GM23338 (cell line): ENCODE results near the gene CIC. TPM values are rescaled to one million over a fixed set of nuclear protein-coding genes. Genes with fewer than 3 reads are reported as not detected.

Experiments used
- ATAC-seq: fragments of 200-7000 bp; cut with Tn5 transposase; 3 replicates; pipeline ENCODE4 v1.9.1; 2020
- DNase-seq: peaks from one replicate; pipeline ENCODE4 v3.0.0-alpha.2; 2015; ENCODE audit warnings: low spot score
- H2AFZ ChIP-seq: fragments of 200-600 bp; sonication (generic); 2 replicates; pipeline ENCODE4 v1.8.0; 2016; ENCODE audit warnings: antibody characterized with exemption, mild to moderate bottlenecking, moderate library complexity
- H3F3A ChIP-seq: fragments of 200-600 bp; sonication (generic); replicated peaks from 2 replicates; pipeline ENCODE4 v1.8.0; 2017; ENCODE audit warnings: antibody characterized with exemption, mixed run types, low read depth
- H3K27ac ChIP-seq: fragments of 200-600 bp; sonication (generic); 2 replicates; pipeline ENCODE4 v1.6.1; 2016; ENCODE audit warnings: low read depth
- H3K27me3 ChIP-seq: fragments of 200-600 bp; sonication (generic); 2 replicates; pipeline ENCODE4 v1.8.0; 2016; ENCODE audit warnings: mild to moderate bottlenecking, mixed run types, moderate library complexity; ENCODE audit not compliant: insufficient read depth
- H3K36me3 ChIP-seq: fragments of 200-600 bp; sonication (generic); 2 replicates; pipeline ENCODE4 v1.8.0; 2016; ENCODE audit warnings: mild to moderate bottlenecking; ENCODE audit not compliant: insufficient read depth
- H3K4me1 ChIP-seq: fragments of 200-600 bp; sonication (generic); 2 replicates; pipeline ENCODE4 v1.8.0; 2016; ENCODE audit warnings: mild to moderate bottlenecking, moderate library complexity; ENCODE audit not compliant: insufficient read depth
- H3K4me2 ChIP-seq: fragments of 200-600 bp; sonication (generic); 2 replicates; pipeline ENCODE4 v1.7.1; 2017; ENCODE audit warnings: mixed run types
- H3K4me3 ChIP-seq: fragments of 200-600 bp; sonication (generic); 2 replicates; pipeline ENCODE4 v1.6.1; 2016; ENCODE audit warnings: mixed run types
- H3K79me2 ChIP-seq: fragments of 200-600 bp; sonication (generic); replicated peaks from 2 replicates; pipeline ENCODE4 v1.8.0; 2017; ENCODE audit warnings: mild to moderate bottlenecking; ENCODE audit not compliant: insufficient read depth
- H3K9me2 ChIP-seq: fragments of 200-600 bp; sonication (generic); 2 replicates; pipeline ENCODE4 v1.8.0; 2017; ENCODE audit not compliant: insufficient read depth
- H4K20me1 ChIP-seq: fragments of 200-600 bp; sonication (generic); replicated peaks from 2 replicates; pipeline ENCODE4 v1.8.0; 2017; ENCODE audit warnings: mild to moderate bottlenecking; ENCODE audit not compliant: insufficient read depth
- H3K27ac Mint-ChIP-seq: 2 replicates; pipeline ENCODE4 v1.8.0; 2020; ENCODE audit warnings: inconsistent platforms, mild to moderate bottlenecking, moderate library complexity, mixed read lengths
- H3K27me3 Mint-ChIP-seq: 3 replicates; pipeline ENCODE4 v1.8.0; 2022; ENCODE audit warnings: low read depth, mild to moderate bottlenecking, moderate library complexity, mixed read lengths, inconsistent platforms; ENCODE audit not compliant: insufficient read depth, poor library complexity
- H3K36me3 Mint-ChIP-seq: 3 replicates; pipeline ENCODE4 v1.8.0; 2021; ENCODE audit warnings: low read depth, mild to moderate bottlenecking, inconsistent platforms, moderate library complexity, mixed read lengths
- H3K4me1 Mint-ChIP-seq: 3 replicates; pipeline ENCODE4 v1.8.0; 2020; ENCODE audit warnings: mild to moderate bottlenecking, inconsistent platforms, mixed read lengths
- H3K4me3 Mint-ChIP-seq: 3 replicates; pipeline ENCODE4 v1.8.0; 2021; ENCODE audit warnings: moderate library complexity, mild to moderate bottlenecking, inconsistent platforms, mixed read lengths
- H3K9me3 Mint-ChIP-seq: 3 replicates; pipeline ENCODE4 v1.8.0; 2020; ENCODE audit warnings: moderate library complexity, mild to moderate bottlenecking, inconsistent platforms, mixed read lengths
- CREB1 ChIP-seq: fragments of 250-450 bp; sonication (Bioruptor Pico); IDR thresholded peaks from 2 replicates; pipeline ENCODE4 v1.5.0; 2020; ENCODE audit warnings: low read depth, mild to moderate bottlenecking, moderate library complexity
- EZH2 ChIP-seq: fragments of 200-600 bp; sonication (generic); IDR thresholded peaks from one replicate; pipeline ENCODE4 v1.8.0; 2017; ENCODE audit warnings: antibody characterized with exemption, mild to moderate bottlenecking, low read depth; ENCODE audit not compliant: unreplicated experiment
- JUNB ChIP-seq: IDR thresholded peaks from one replicate; pipeline ENCODE4 v1.6.1; 2016; ENCODE audit warnings: antibody characterized with exemption; ENCODE audit not compliant: unreplicated experiment
- NANOG ChIP-seq: IDR thresholded peaks from 2 replicates; pipeline ENCODE4 v1.6.1; 2016; ENCODE audit warnings: antibody characterized with exemption, borderline replicate concordance
- POLR2AphosphoS5 ChIP-seq: IDR thresholded peaks from 2 replicates; pipeline ENCODE4 v1.6.1; 2016; ENCODE audit warnings: antibody characterized with exemption, low read depth
- STAT1 ChIP-seq: IDR thresholded peaks from one replicate; pipeline ENCODE4 v1.6.1; 2016; ENCODE audit warnings: antibody characterized with exemption; ENCODE audit not compliant: unreplicated experiment
- polyA plus RNA-seq: library from polyadenylated mRNA; unstranded; fragments of >200 nt; fragmentation: Nextera tagmentation; extraction: Ambion mirVana; gene quantifications from 2 replicates; pipeline ENCODE4 v1.2.1, GENCODE V29; 2016
- total RNA-seq: library from RNA; depleted of rRNA; stranded (reverse); fragments of >200 nt; shearing (Covaris generic); gene quantifications from 2 replicates; pipeline ENCODE4 v1.2.3, GENCODE V29; 2014
- TF ChIP-seq, protein P1 (sequence below), 2 experiments: fragments of 200-600 bp in 1 of 2; sonication (generic) in 1 of 2; conservative IDR thresholded peaks; 2 replicates each; pipeline versions ENCODE4 v1.5.1 to v1.6.1; 2016 to 2017; ENCODE audit warnings: antibody characterized with exemption in 2 of 2, low read depth in 2 of 2, mild to moderate bottlenecking in 2 of 2, moderate library complexity in 1 of 2
- TF ChIP-seq, protein P2 (sequence below): IDR thresholded peaks from 2 replicates; pipeline ENCODE4 v1.6.1; 2016; ENCODE audit warnings: antibody characterized with exemption

CIC gene
- total and polyA plus RNA-seq, 2 experiments from 2014 or later: 13.2 to 42.0 TPM

DNA sequence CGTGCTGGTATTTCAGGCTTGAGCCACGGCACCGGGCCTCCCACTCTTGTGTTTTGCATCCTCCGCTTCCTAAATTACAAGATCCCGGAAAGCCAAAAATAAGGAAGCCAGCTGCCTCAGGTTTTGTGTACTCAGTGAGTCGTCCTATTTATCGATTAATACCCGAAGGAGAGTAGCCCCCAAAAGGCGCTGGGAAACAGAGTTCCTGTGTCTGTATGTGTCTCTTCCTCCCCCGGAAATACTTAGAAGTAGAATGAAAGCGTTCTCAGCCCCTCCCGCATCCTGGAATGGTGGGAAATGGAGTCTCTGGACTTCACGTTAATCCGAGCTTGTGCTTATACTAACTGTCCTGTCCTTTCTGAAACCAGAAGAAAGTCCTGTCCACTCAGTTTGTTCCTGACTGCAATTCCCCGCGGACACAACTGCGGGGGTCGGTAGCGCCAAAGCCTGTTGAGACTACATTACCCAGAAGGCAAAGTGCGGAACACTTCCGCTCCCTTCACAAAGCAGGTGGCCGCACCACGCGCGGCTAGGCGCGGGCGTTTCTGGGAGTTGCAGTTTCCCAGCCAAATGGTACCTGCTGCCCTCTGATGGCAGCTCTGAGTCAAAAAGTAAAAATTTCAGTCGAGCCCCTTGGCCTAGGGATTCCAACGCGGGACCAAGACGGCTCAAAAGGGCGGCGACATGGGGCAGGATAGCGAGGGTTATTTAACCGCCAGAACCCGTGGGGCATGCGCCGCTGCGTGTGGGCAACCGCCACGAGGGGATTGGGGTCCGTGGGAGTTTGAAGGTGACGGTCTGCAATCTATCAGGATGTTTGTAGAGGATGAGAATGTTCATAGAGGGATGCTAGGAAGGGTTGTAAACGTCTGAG lies 24.5 kb upstream of the CIC start:
- Histone ChIP-seq H4K20me1 (peaks cover 22% of the 10 kb centered on the region; the same call in 1 of the 2 replicates), H3K36me3 (no peaks in the 10 kb centered on the region), H3K27me3 (no peaks in the 10 kb centered on the region), H3K9me2 (no peaks in the 10 kb centered on the region), H3K27ac (peak overlapping the region; percentile 4; the same call in 1 of the 2 replicates), H3K4me1 (peaks cover 31% of the 10 kb centered on the region), H2AFZ (peak overlapping the region; percentile 0; the same call in 1 of the 2 replicates), H3F3A (peaks cover 18% of the 10 kb centered on the region), H3K4me3 (peak overlapping the region; percentile 50), H3K4me2 (peak overlapping the region; percentile 65), H3K79me2 (peaks cover 21% of the 10 kb centered on the region)
- DNase-seq: peak; percentile 97
- Mint-ChIP-seq H3K36me3 (peaks cover 14% of the 10 kb centered on the region), H3K4me3 (peak overlapping the region; percentile 91), H3K4me1 (peaks cover 25% of the 10 kb centered on the region), H3K27ac (peak overlapping the region; percentile 98), H3K9me3 (no peaks in the 10 kb centered on the region; the same call in 2 of the 3 replicates), H3K27me3 (peaks cover 19% of the 10 kb centered on the region)
- peak; percentile 21 for ATAC-seq
- TF ChIP-seq, protein P1, sequence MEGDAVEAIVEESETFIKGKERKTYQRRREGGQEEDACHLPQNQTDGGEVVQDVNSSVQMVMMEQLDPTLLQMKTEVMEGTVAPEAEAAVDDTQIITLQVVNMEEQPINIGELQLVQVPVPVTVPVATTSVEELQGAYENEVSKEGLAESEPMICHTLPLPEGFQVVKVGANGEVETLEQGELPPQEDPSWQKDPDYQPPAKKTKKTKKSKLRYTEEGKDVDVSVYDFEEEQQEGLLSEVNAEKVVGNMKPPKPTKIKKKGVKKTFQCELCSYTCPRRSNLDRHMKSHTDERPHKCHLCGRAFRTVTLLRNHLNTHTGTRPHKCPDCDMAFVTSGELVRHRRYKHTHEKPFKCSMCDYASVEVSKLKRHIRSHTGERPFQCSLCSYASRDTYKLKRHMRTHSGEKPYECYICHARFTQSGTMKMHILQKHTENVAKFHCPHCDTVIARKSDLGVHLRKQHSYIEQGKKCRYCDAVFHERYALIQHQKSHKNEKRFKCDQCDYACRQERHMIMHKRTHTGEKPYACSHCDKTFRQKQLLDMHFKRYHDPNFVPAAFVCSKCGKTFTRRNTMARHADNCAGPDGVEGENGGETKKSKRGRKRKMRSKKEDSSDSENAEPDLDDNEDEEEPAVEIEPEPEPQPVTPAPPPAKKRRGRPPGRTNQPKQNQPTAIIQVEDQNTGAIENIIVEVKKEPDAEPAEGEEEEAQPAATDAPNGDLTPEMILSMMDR (conservative IDR thresholded peaks at IDR 0.05; ENCODE audit: low read depth in 2 of 2): peak; percentile 57 to 70
- TF ChIP-seq JUNB (no peak), NANOG (no peak; the same call in 1 of the 2 replicates), CREB1 (peak; percentile 80), EZH2 (no peak), POLR2AphosphoS5 (no peak)
- TF ChIP-seq, protein P2, sequence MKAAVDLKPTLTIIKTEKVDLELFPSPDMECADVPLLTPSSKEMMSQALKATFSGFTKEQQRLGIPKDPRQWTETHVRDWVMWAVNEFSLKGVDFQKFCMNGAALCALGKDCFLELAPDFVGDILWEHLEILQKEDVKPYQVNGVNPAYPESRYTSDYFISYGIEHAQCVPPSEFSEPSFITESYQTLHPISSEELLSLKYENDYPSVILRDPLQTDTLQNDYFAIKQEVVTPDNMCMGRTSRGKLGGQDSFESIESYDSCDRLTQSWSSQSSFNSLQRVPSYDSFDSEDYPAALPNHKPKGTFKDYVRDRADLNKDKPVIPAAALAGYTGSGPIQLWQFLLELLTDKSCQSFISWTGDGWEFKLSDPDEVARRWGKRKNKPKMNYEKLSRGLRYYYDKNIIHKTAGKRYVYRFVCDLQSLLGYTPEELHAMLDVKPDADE: peak; percentile 100

DNA sequence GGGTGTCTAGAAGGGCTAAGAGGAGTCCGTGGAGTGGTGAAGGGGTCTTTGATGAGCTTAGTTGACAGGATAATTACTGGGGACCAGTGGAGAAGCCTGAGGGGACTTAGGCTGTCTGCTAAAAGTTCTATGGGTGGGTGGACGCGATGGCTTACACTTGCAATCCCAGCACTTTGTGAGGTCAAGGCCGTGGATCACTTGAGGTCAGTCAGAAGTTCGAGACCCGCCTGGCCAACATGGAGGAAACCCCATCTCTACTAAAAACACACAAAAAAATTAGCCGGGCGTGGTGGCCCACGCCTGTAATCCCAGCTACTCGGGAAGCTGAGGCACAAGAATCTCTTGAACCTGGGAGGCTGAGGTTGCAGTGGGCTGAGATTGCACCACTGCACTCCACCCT lies 23.8 kb upstream of the CIC start:
- Histone ChIP-seq H3K4me1 (peaks cover 31% of the 10 kb centered on the region), H3K27ac (no peak overlapping the region), H3K79me2 (peaks cover 24% of the 10 kb centered on the region), H3K9me2 (no peaks in the 10 kb centered on the region), H4K20me1 (peaks cover 16% of the 10 kb centered on the region; the same call in 1 of the 2 replicates), H3F3A (peaks cover 18% of the 10 kb centered on the region), H3K36me3 (no peaks in the 10 kb centered on the region), H3K4me2 (0 out of 2 replicates have a peak overlapping the region, but pooled peaks have one; percentile 3), H3K4me3 (peak overlapping the region; percentile 50; the same call in 1 of the 2 replicates), H3K27me3 (no peaks in the 10 kb centered on the region), H2AFZ (no peak overlapping the region)
- Mint-ChIP-seq H3K4me3 (peak overlapping the region; percentile 91; the same call in 1 of the 3 replicates), H3K9me3 (no peaks in the 10 kb centered on the region; the same call in 2 of the 3 replicates), H3K36me3 (peaks cover 11% of the 10 kb centered on the region), H3K27me3 (peaks cover 18% of the 10 kb centered on the region), H3K4me1 (peaks cover 29% of the 10 kb centered on the region), H3K27ac (0 out of 2 replicates have a peak overlapping the region, but pooled peaks have one; percentile 67)
- DNase-seq (no peak), ATAC-seq (no peak)
- no peak for TF ChIP-seq STAT1
